LHCN-M2 (cell line): Measurements from ENCODE around the gene HMOX2. TPM values are rescaled to one million over a fixed set of nuclear protein-coding genes. Genes with fewer than 3 reads are reported as not detected.

Source experiments
- DNase-seq: peaks from one replicate; pipeline ENCODE4 v3.0.0-alpha.2; 2012; ENCODE audit warnings: low read depth
- polyA plus RNA-seq: library from polyadenylated mRNA; unstranded; fragments of >200 nt; gene quantifications from one replicate; pipeline ENCODE4 v1.2.1, GENCODE V29; 2012; ENCODE audit warnings: missing spikeins
- total RNA-seq: library from RNA; depleted of rRNA; stranded (reverse); fragments of >200 nt; gene quantifications from 2 replicates; pipeline ENCODE4 v1.2.3, GENCODE V29; 2014; rRNA removed

The HMOX2 gene, protein sequence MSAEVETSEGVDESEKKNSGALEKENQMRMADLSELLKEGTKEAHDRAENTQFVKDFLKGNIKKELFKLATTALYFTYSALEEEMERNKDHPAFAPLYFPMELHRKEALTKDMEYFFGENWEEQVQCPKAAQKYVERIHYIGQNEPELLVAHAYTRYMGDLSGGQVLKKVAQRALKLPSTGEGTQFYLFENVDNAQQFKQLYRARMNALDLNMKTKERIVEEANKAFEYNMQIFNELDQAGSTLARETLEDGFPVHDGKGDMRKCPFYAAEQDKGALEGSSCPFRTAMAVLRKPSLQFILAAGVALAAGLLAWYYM
- total RNA-seq, result 48.6 and 49.9 TPM in 2 replicates
- 65.6 TPM for polyA plus RNA-seq

DNA sequence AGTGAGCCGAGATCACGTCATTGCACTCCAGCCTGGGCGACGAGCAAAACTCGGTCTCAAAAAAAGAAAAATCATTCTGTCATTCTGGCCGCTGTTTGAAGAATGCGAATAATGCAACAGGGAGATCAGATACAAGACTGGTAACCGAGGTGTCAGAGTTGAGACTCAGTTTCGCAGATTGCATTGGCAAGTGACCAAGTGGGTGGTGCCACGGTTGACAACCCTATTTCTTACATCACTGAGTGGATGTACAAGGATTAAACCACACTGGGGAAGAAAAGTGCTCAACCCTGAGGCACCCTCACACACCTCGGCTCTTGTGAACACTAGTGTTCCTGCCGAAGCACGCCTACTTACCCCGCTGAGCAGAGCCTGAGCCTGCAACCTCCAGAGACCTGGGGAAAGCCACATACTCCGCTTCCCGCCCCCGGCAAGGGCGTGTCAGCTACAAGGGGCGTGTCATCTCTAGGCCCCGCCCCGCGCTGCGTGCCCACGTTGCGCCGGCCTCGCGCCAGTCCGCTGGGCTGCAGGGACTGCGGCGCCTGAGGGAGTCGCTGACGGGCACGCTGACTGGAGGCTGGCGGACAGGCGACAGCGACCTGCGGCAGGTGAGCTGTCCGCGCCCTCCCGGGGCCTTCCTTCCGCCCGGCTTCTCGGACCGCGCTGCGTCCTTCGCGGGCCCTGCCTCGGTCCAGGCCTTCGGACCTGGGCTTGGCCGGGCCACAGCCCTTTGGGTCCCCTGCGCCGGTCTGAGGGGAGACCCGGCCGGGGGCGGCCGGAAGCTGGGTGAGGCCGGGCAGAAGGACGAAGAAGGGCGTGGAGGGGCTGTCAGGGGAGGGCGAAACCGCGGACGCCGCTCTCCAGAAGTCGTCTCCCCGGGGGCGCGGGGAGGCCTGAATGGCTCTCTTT is at the start of gene HMOX2:
TSS of gene HMOX2 (plus strand) at position 519 of the 909 bp plus-strand sequence. CDS start 29,127 bp downstream, outside the sequence.
- DNase-seq, result peak; percentile 87

DNA sequence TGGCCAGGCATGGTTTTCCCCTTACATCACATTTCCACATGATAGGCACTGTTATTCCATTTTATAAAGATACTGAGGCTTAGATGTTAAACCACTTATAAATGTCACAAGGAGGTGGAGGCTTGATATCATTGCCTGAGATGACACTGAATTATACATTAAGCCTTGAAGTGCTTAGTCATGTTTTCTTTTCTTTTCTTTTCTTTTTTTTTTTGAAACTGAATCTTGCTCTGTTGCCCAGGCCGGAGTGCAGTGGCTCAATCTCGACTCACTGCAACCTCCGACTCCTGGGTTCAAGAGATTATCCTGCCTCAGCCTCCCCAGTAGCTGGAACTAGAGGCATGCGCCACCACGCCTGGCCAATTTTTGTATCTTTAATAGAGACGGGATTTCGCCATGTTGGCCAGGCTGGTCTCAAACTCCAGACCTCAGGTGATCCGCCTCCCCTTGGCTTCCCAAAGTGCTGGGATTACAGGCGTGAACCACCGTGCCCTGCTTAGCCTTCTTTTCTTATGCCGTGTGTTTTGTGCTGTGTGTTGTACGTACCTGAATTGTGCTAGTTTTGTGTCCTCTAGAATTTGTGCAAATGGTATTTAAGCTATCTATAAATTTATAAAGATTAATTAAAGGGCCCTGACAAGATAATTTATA is 49.4 kb upstream of the HMOX2 start:
- no peak for DNase-seq

DNA sequence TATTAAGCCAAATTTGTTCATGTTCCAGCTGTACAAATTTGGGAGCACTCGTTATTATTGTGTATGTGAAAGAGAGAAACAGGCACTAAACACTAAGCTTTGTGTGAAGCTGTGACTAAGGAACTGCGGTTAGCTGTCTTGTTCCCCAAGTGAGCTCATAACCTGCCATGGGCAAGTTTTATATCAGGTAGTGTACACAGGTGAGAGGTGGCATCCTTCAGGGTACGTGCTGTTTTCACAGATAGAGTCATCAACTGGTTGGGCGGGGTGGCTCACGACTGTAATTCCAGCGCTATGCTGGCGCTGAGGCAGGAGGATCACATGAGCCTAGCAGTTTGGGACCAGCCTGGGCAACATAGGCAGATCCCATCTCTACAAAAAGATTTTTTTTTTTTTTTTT is 47.7 kb upstream of the HMOX2 start:
- DNase-seq, result no peak

DNA sequence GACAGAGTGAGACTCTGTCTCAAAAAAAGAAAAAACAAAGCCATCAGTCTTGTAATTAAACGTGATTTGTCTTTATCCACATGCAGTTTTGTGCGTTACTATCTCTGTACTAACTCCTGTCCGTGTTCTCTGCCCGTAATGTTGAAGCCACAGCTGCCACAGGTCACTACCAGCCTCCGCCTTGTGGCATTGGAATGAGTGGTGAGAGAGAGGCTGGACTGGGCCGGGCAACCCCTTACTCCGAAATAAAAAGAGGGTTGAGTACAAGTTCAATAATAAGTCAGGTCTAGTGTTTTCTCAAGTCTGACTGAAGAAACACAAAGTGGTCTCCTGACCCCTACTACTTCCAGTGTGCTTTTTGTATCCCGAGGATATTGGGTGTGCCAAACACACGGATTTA is 45.2 kb upstream of the HMOX2 start:
- DNase-seq, result no peak

DNA sequence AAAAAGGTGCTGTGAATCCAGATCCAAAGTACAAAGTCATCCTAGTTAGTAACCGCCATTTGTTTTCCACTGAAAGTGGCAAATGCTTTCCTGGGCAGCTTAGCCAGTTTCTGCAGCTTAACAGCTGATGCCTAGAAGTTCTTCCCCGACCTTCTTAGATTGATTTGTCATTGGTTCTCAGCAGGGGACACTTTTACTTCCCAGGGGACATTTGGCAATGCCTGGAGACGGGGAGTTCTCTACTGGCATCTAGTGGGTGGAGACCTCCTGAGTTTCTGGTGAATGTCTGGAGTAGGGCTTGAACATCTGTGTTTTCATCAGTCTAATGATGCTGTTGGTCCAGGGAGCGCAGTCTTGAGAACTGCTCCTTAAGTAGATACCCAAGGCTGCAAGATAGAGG is 43.0 kb upstream of the HMOX2 start:
- DNase-seq, result no peak

DNA sequence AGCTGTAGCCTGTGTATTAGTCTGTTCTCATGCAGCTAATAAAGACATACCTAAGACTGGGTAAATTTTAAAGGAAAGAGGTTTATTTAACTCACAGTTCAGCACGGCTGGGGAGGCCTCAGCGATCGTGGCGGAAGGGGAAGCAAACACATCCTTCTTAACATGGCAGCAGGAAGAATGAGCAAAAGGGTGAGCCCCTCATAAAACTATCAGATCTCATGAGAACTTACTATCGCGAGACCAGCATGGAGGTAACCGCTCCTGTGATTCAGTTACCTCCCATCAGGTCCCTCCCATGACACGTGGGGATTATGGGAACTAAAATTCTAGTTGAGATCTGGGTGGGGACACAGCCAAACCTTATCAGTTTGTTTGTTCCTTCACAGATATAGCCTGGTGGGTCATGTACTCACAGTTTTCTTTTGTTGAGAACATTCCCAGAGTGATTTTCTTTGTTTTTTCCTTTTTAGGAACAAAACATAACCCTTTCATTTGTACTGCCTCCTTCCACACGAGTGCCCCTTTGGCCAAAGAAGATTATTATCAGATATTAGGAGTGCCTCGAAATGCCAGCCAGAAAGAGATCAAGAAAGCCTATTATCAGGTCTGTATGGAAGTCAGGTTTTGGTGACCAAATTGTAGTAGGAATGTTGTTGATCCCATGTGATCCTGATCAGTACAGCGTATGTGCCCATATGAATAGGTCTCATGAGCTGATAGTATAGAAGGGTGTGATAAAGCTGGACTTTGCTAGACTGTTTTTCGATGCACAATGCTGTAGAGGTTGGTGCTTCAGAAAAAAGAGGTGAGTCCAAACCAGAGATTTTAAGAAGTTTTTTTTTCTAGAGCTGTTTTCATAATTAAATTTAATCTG is 42.0 kb upstream of the HMOX2 start:
- DNase-seq, result no peak

DNA sequence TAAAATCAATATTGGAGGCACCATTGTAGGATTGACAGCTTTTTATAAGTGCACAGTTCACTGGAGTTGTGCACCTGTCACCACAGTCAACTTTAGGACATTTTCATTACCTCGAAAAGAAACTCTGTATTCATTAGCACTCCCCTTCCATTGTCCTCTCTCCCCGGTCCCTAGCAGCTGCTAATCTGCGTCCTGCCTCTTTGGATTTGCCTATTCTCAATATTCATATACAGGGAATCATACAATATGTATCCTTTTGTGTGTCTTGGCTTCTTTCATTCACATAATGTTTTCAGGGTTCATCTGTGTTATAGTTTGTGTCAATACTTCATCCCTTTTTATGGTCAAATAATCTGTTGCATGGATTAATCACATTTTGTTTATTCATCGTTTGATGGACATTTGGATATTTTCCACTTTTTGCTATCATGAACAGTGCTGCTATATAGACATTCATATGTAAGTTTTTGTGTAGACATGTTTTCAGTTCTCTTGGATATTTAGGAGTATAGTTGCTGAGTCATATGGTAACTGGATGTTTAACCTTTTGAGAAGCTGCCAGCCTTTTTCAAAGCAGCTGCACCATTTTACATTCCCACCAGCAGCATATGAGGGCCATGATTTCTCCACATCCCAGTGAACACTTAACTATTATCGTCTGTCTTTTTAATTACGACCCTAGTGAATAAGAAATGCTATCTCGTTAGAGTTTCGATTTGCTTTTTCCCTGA is 40.7 kb upstream of the HMOX2 start:
- DNase-seq, result peak; percentile 34

DNA sequence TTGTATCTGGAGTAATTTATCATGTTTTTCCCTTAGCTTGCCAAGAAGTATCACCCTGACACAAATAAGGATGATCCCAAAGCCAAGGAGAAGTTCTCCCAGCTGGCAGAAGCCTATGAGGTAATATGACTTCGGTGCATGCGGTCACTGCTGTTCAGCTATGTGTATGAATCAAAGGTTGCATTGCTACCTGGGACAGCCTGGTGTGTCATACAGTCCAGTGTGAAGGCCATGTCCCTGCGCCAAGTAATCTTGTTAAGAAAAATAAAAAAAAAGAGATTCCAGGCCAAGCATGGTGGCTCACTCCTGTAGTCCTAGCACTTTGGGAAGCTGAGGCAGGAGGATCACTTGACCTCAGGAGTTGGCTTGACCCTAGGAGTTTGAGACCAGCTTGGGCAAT is 38.8 kb upstream of the HMOX2 start:
- DNase-seq, result no peak

DNA sequence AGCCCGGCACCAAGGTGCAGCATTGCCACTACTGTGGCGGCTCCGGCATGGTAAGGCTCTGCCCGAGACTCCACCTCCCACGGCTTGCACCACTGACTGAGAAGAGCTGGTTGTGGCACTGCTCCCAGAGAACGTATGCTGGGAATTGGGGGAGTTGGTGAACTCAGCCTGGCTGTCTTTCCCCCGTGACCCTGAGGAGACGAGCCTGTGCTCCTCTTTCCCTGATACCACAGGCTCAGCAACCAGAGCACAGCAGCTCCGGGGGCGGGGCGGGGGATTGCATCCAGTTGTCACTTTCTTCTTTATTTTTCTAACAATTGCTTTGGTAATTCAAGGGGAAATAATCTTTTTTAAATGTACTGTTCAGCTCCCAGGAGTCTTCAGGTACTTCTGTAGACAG is 33.8 kb upstream of the HMOX2 start:
- DNase-seq, result no peak

DNA sequence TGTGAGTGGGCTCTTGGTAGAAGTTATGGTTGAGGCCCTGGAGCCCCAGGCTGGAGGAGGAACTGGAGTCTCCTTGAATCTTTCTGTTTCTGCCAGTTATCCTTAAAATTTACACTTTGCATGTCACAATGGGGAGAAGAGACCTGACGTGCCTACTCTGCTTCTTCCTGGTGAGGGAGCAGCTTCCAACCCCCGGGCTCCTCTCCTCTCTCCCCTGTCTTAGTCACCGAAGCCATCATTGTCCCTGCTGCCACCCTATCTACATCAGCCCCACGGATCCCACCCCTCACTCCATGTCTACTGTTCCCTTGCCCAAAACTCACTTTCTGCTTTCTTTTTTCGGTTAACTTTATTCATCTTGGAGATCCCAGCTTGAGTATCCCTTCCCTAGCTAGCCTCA is 32.9 kb upstream of the HMOX2 start:
- no peak for DNase-seq

DNA sequence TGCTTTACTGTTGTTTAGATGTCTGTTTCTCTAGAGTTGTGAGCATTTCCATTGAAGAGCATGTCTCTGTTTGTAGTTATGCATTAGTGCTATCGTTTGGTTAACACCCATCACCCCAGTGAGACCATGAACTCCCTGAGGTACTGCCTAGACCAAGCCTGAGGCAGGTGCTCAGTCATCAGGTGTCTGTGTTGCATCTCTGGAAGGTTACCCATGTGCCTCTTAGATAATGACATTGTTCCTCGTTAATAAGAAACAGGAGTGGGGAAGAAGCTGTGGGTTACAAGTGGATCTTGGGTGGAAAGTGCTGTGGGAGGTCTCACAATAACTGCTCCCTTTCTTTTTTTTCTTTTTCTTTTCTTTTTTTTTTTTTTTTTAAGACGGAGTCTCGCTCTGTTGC is 32.2 kb upstream of the HMOX2 start:
- DNase-seq, result no peak

DNA sequence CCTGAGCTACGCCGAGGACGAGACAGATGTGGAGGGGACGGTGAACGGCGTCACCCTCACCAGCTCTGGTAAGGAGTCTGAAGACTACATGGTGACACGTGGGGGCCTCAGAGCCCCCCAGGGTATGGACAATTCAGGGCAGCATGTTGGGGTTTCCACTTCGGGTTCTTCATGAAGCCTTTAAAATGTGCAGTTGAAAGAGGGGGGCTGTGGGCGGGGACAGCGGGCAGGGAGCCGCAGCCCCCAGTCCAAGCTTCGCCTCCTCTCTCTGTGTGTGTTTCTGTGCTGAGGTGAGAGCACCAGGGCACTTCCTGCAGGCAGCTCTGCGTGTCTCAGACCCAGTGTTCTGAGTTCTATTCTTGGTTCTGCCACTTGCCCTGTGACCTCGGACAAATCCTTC is 25.8 kb upstream of the HMOX2 start:
- DNase-seq, result no peak

DNA sequence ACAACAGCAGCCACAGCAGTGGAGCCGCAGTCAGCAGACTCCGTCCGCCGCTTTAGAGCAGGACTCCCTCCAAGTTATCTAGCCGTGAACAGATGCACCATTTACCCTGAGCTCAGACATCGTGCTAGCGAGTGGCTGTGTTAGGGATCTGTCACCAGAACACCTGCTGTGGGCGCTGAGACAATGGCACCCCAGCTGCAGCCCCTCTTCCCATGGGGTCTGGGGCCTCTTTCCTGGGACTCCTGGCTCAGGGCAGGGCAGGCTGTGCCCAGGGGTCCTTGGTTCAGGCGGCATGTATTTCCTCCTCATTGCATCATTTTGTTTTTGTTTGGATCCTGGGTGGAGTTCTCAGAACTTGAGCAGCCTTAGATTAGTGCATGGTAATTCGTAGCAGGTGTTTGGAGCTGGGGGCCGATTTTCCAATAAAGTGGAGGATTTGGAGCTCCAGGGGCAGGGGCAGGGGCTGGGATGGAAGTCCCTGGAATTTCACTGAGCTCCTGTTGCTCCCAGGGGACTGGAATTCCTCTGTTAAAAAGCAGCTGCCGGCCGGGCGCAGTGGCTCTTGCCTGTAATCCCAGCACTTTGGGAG is 25.2 kb upstream of the HMOX2 start:
- DNase-seq, result no peak

DNA sequence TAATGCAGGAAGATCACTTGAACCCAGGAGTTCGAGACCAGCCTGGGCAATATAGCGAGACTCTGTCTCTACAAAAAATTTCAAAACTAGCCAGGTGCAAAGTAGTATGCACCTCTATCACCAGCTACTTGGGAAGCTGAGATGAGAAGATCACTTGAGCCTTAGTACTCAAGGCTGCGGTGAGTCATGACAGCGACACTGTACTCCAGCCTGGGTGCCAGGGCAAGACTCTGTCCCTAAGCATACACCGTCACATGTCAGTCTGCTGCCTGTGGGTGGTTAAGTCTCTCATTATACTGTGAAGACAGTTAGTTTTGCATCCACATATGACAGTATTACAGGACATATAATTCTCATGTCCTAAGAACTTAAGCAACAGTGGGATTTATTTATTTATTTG is 23.5 kb upstream of the HMOX2 start:
- DNase-seq, result no peak

DNA sequence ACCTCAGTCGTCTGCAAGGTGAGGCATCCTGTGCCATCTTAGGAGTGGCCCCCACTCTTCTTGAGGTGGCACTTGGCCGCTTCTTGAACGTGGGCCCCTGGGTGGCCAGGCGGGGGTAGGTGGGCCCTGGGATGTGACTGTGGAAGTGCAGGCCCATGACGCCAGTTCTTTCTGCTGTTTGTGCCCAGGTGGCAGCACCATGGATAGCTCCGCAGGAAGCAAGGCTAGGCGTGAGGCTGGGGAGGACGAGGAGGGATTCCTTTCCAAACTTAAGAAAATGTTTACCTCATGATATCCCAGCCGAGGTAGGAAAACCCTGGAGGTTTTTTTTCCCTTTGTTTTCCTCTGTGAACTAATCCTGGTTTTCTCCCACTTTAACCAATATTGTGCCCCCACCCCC is 21.6 kb upstream of the HMOX2 start:
- no peak for DNase-seq

DNA sequence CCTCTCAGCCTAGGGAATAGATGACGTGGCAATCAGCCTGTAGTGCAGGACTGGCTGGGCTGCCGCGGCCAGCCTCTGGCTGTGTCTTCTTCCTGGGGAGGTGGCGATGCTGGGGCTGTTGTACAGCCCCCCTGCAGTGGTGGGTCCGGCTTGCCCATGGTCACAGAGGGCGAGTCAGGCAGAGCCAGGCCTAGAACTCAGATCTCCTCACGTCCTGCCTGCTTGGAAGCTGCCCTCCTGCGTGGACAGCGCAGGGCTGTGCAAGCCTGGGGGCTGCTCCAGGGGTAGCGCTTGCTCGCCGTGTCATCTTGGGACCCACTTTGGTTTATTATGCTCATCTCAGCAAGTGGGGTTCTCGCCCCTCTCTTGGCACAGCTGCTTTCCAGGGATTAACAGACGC is 21.1 kb upstream of the HMOX2 start:
- DNase-seq, result no peak

DNA sequence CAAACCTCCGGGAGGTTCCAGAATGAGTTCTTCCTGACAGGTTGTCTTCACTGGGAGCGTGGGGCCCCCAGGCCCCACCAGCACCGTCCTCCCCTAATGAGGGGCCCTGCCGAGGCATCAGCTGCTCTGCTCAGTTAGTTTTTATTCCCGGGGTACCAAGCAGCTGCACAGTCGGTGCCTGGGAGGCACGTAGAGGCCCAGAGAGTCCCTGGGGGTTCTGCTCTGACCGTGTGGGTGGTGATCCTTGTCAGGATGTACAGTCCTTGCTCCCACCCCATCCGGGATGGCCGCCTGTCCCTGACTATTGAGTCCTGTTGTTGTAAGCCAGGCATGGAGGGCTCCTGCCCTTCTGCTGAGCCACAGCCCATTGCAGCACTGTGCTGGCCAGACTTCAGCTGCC is 20.2 kb upstream of the HMOX2 start:
- DNase-seq, result no peak

DNA sequence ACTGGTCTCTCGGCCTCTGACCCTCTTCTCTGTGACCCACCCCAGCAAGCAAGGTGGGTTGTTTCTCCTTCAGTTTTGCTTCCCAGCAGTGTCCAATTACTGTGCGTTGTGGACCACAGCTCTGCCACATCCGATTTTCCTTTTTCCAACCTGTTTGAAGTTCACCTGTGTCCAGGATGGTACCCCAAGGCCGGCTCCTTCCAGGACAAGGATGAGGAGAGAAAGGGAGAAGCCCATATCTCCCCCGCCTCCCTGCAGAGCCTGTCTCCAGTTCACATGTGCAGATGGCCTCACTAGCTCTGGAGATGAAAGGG is 15.3 kb upstream of the HMOX2 start:
- DNase-seq, result no peak

DNA sequence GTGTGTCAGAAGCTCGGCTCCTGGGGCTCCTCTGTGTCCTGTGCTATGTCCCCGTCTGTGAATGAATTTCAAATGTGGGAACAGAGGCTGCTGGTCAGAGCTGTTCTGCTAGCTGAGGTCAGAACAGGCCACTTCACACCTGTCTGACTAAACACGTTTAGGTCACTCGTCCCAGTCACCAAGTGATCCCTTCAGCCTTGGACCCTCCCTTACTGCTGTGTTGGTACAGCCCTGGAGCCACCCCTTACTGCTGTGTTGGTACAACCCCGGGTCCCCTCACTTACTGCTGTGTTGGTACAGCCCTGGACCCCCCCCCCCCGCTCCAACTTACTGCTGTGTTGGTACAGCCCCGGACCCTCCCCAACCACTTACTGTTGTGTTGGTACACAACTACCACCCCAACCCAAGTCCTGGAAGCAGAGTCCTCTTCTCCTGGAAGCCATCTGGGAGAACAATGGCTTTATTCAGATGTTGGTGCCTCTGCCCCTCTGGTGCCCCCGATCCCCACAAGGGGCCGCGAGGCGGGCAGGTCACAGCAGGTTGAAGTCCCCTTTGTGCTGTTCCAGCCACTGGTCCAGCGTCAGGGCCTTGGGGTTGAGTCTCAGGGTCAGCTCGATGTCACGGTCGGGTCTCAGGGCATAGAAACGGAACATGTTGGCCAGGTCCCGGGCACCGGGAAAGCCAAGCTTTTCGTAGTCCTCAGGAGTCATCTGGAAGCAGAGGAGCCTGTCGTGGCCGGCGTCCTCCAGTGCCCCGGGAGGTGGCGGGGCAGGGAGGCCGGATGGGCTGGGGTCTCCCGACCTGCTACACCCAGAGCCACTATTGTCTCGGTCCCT is 14.7 kb upstream of the HMOX2 start:
- no peak for DNase-seq
